Liver (tissue), 9 donors: Measurements from ENCODE around the gene AHRR. TPM values are rescaled to one million over a fixed set of nuclear protein-coding genes. Genes with fewer than 3 reads are reported as not detected.

Experiments
- DNase-seq: peaks from one replicate; pipeline ENCODE4 v3.0.0-alpha.2; 2017; ENCODE audit warnings: low spot score
- H3K27ac ChIP-seq, 2 donors: one replicate each; pipeline ENCODE4 v1.7.0; 2013; ENCODE audit warnings: inconsistent platforms in 2 of 2, low read length in 2 of 2, control low read depth in 1 of 2, low read depth in 1 of 2, mild to moderate bottlenecking in 1 of 2
- H3K27me3 ChIP-seq, 4 donors: one replicate each; pipeline versions ENCODE4 v1.6.1 to v1.7.0; 2013; ENCODE audit warnings: low read length in 3 of 4, inconsistent platforms in 1 of 4, mild to moderate bottlenecking in 1 of 4, moderate library complexity in 1 of 4; ENCODE audit not compliant: control insufficient read depth in 4 of 4, insufficient read depth in 4 of 4
- H3K36me3 ChIP-seq, 4 donors: one replicate each; pipeline versions ENCODE4 v1.6.1 to v1.7.0; 2013; ENCODE audit warnings: low read length in 3 of 4, mild to moderate bottlenecking in 3 of 4, low read depth in 1 of 4, moderate library complexity in 1 of 4; ENCODE audit not compliant: control insufficient read depth in 4 of 4, insufficient read depth in 3 of 4
- H3K4me1 ChIP-seq, 4 donors: one replicate each; pipeline versions ENCODE4 v1.6.1 to v1.7.0; 2013; ENCODE audit warnings: low read length in 3 of 4, mild to moderate bottlenecking in 3 of 4, moderate library complexity in 1 of 4; ENCODE audit not compliant: control insufficient read depth in 4 of 4, insufficient read depth in 4 of 4
- H3K4me3 ChIP-seq, 3 donors: one replicate each; pipeline versions ENCODE4 v1.6.1 to v1.7.0; 2013; ENCODE audit warnings: low read length in 3 of 3, control low read depth in 1 of 3, low read depth in 1 of 3, mild to moderate bottlenecking in 1 of 3
- H3K9ac ChIP-seq, 2 donors: one replicate each; pipeline ENCODE4 v1.7.0; 2013; ENCODE audit warnings: low read length in 2 of 2, mild to moderate bottlenecking in 2 of 2, moderate library complexity in 2 of 2, control low read depth in 1 of 2, low read depth in 1 of 2
- H3K9me3 ChIP-seq, 4 donors: one replicate each; pipeline versions ENCODE4 v1.6.1 to v1.7.0; 2013; ENCODE audit warnings: low read length in 3 of 4; ENCODE audit not compliant: control insufficient read depth in 4 of 4
- EGR1 ChIP-seq, 2 donors: IDR thresholded peaks; 2 replicates each; pipeline ENCODE4 v1.6.1; 2016 to 2018; ENCODE audit warnings: antibody characterized with exemption in 2 of 2, low read depth in 2 of 2
- FOXA1 ChIP-seq: IDR thresholded peaks from 2 replicates; pipeline ENCODE4 v1.6.1; 2016; ENCODE audit warnings: antibody characterized with exemption
- HNF4A ChIP-seq, 2 donors: conservative IDR thresholded peaks; 2 replicates each; pipeline ENCODE4 v1.6.1; 2016; ENCODE audit warnings: antibody characterized with exemption in 2 of 2, mild to moderate bottlenecking in 2 of 2
- HNF4G ChIP-seq: IDR thresholded peaks from 2 replicates; pipeline ENCODE4 v1.6.1; 2016; ENCODE audit warnings: antibody characterized with exemption
- RAD21 ChIP-seq, 2 donors: IDR thresholded peaks; 2 replicates each; pipeline ENCODE4 v1.6.1; 2016; ENCODE audit warnings: antibody characterized with exemption in 2 of 2, mild to moderate bottlenecking in 2 of 2
- RXRA ChIP-seq, 2 donors: IDR thresholded peaks; 2 replicates each; pipeline ENCODE4 v1.6.1; 2017 to 2018; ENCODE audit warnings: antibody characterized with exemption in 2 of 2, mild to moderate bottlenecking in 1 of 2
- SP1 ChIP-seq: IDR thresholded peaks from 2 replicates; pipeline ENCODE4 v1.6.1; 2018; ENCODE audit warnings: antibody characterized with exemption, mild to moderate bottlenecking
- YY1 ChIP-seq: IDR thresholded peaks from 2 replicates; pipeline ENCODE4 v1.6.1; 2016; ENCODE audit warnings: antibody characterized with exemption, mild to moderate bottlenecking
- WGBS: extraction: QIAGEN DNeasy Blood & Tissue Kit; methylation state at CpG from one replicate; pipeline ENCODE4 v1.1.7; 2013; 5-methylcytosine and 5-hydroxymethylcytosine counted together
- polyA plus RNA-seq, 2 donors: library from polyadenylated mRNA; stranded (reverse) in 1 of 2; unstranded in 1 of 2; fragments of 200-250 nt in 1 of 2; fragments of >200 nt in 1 of 2; fragmentation: Nextera tagmentation in 1 of 2; extraction: Ambion mirVana in 1 of 2; gene quantifications; one replicate each; pipeline versions ENCODE4 v1.2.1 to v1.2.3, GENCODE V29; 2013 to 2015
- total RNA-seq, 2 donors: library from RNA; depleted of rRNA; stranded (reverse); fragments of >200 nt; gene quantifications; one replicate each; pipeline ENCODE4 v1.2.3, GENCODE V29; 2014
- TF ChIP-seq, protein P1 (sequence below): IDR thresholded peaks from 2 replicates; pipeline ENCODE4 v1.6.1; 2016; ENCODE audit warnings: antibody characterized with exemption, mild to moderate bottlenecking
- TF ChIP-seq, protein P2 (sequence below): fragments of 150-350 bp; IDR thresholded peaks from 2 replicates; pipeline ENCODE4 v1.5.1; 2017; ENCODE audit warnings: improper control_type of control experiment, low read depth, low read length; ENCODE audit not compliant: missing input control
- TF ChIP-seq, protein P3 (sequence below): IDR thresholded peaks from 2 replicates; pipeline ENCODE4 v1.6.1; 2016; ENCODE audit warnings: antibody characterized with exemption
- TF ChIP-seq, protein P4 (sequence below): IDR thresholded peaks from 2 replicates; pipeline ENCODE4 v1.6.1; 2016; ENCODE audit warnings: antibody characterized with exemption
- TF ChIP-seq, protein P5 (sequence below): IDR thresholded peaks from 2 replicates; pipeline ENCODE4 v1.6.1; 2016; ENCODE audit warnings: antibody characterized with exemption
- donor health status: healthy.
- donor health status: healthy.
- donor health status: healthy.
- donor health status: healthy.
- donor health status: healthy.

AHRR gene
- total and polyA plus RNA-seq, 4 donors = 0.15 to 0.47 (median 0.24) TPM

DNA sequence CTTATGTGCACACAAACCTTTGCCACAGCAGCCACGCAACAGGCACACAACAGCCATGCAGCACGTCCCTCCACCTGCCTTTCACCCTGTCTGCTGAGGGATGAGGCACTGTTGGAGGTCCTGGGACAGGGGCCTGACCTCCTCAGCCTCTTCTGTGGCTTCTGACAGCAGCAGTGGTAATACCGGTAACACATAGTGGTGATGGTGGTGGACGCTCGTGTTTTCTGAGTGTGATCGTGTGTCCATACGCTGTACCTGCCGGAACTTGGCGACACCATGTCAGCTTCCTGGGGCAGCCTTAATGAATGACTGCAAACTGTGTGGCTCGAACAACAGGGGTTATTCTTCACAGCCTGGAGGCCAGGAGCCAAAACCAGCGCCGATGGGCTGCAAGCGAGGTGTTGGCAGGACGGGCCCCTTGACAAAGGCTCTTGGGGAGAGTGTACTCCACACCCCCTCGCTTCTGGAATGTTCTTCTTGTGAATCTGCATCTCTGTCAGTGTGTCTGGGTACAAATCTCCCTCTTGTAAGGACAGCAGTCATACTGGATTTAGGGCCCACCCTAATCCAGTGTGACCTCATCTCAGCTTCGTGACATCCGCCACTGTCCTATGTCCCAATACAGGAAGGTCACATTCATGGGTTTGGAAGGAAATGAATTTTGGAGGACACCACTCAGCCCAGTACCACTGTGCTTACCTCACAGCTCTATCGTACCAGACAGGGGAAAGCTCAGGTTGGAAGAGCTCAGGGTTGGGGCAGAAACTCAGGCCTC lies 66.2 kb downstream of the AHRR start:
- Histone ChIP-seq H3K4me3 (no peak overlapping the region), H3K27ac (no peak overlapping the region), H3K9ac (no peak overlapping the region), H3K4me1 (no peaks in the 10 kb centered on the region), H3K27me3 (peaks cover 0 to 4% (median 0%) of the 10 kb centered on the region in 4 donors), H3K36me3 (no peaks in the 10 kb centered on the region), H3K9me3 (peaks cover 0 to 6% (median 2%) of the 10 kb centered on the region in 4 donors)
- DNase-seq = no peak
- TF ChIP-seq, protein P1, sequence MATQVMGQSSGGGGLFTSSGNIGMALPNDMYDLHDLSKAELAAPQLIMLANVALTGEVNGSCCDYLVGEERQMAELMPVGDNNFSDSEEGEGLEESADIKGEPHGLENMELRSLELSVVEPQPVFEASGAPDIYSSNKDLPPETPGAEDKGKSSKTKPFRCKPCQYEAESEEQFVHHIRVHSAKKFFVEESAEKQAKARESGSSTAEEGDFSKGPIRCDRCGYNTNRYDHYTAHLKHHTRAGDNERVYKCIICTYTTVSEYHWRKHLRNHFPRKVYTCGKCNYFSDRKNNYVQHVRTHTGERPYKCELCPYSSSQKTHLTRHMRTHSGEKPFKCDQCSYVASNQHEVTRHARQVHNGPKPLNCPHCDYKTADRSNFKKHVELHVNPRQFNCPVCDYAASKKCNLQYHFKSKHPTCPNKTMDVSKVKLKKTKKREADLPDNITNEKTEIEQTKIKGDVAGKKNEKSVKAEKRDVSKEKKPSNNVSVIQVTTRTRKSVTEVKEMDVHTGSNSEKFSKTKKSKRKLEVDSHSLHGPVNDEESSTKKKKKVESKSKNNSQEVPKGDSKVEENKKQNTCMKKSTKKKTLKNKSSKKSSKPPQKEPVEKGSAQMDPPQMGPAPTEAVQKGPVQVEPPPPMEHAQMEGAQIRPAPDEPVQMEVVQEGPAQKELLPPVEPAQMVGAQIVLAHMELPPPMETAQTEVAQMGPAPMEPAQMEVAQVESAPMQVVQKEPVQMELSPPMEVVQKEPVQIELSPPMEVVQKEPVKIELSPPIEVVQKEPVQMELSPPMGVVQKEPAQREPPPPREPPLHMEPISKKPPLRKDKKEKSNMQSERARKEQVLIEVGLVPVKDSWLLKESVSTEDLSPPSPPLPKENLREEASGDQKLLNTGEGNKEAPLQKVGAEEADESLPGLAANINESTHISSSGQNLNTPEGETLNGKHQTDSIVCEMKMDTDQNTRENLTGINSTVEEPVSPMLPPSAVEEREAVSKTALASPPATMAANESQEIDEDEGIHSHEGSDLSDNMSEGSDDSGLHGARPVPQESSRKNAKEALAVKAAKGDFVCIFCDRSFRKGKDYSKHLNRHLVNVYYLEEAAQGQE = no peak
- TF ChIP-seq RXRA (IDR thresholded peaks at IDR 0.05) = no peak
- TF ChIP-seq HNF4A (conservative IDR thresholded peaks at IDR 0.05) = no peak
- TF ChIP-seq, protein P2, sequence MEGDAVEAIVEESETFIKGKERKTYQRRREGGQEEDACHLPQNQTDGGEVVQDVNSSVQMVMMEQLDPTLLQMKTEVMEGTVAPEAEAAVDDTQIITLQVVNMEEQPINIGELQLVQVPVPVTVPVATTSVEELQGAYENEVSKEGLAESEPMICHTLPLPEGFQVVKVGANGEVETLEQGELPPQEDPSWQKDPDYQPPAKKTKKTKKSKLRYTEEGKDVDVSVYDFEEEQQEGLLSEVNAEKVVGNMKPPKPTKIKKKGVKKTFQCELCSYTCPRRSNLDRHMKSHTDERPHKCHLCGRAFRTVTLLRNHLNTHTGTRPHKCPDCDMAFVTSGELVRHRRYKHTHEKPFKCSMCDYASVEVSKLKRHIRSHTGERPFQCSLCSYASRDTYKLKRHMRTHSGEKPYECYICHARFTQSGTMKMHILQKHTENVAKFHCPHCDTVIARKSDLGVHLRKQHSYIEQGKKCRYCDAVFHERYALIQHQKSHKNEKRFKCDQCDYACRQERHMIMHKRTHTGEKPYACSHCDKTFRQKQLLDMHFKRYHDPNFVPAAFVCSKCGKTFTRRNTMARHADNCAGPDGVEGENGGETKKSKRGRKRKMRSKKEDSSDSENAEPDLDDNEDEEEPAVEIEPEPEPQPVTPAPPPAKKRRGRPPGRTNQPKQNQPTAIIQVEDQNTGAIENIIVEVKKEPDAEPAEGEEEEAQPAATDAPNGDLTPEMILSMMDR = no peak
- no peak for TF ChIP-seq SP1
- no peak for TF ChIP-seq YY1
- TF ChIP-seq, protein P3, sequence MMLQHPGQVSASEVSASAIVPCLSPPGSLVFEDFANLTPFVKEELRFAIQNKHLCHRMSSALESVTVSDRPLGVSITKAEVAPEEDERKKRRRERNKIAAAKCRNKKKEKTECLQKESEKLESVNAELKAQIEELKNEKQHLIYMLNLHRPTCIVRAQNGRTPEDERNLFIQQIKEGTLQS = no peak
- TF ChIP-seq, protein P4, sequence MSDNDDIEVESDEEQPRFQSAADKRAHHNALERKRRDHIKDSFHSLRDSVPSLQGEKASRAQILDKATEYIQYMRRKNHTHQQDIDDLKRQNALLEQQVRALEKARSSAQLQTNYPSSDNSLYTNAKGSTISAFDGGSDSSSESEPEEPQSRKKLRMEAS = no peak
- no peak for TF ChIP-seq EGR1 (IDR thresholded peaks at IDR 0.05; ENCODE audit: low read depth in 2 of 2)
- no peak for TF ChIP-seq HNF4G
- TF ChIP-seq RAD21 (IDR thresholded peaks at IDR 0.05) = no peak
- TF ChIP-seq FOXA1 = no peak
- TF ChIP-seq, protein P5, sequence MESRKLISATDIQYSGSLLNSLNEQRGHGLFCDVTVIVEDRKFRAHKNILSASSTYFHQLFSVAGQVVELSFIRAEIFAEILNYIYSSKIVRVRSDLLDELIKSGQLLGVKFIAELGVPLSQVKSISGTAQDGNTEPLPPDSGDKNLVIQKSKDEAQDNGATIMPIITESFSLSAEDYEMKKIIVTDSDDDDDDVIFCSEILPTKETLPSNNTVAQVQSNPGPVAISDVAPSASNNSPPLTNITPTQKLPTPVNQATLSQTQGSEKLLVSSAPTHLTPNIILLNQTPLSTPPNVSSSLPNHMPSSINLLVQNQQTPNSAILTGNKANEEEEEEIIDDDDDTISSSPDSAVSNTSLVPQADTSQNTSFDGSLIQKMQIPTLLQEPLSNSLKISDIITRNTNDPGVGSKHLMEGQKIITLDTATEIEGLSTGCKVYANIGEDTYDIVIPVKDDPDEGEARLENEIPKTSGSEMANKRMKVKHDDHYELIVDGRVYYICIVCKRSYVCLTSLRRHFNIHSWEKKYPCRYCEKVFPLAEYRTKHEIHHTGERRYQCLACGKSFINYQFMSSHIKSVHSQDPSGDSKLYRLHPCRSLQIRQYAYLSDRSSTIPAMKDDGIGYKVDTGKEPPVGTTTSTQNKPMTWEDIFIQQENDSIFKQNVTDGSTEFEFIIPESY = no peak
- 89% methylated on average over 18 of the region's 18 CpGs for WGBS
